ENCODE data around the gene CLDN12. TPM values are rescaled to one million over a fixed set of nuclear protein-coding genes. Genes with fewer than 3 reads are reported as not detected.

CLDN12 gene
- total RNA-seq, 4 donors from 2014 or later: 13.2 to 66.9 (median 49.0) TPM

DNA sequence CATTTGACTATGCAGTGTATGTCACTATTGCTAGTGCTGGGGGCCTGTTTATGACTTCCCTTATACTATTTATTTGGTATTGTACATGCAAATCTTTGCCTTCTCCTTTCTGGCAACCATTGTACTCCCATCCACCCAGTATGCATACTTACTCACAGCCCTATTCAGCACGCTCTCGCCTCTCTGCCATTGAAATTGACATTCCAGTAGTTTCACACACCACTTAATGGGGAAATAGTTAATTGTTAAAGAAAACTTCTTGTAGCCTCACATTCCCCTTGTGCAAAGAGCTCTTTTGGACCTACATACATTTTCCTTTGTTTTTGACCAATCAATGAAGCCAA lies 9.9 kb downstream of the CLDN12 start:
- Histone ChIP-seq H3K36me3 (peaks cover 0 to 28% (median 0%) of the 10 kb centered on the region in 3 donors), H3K4me1 (peaks cover 0 to 36% (median 1%) of the 10 kb centered on the region in 4 donors), H3K9me3 (no peaks in the 10 kb centered on the region), H3K27me3 (no peaks in the 10 kb centered on the region), H3K27ac (no peak overlapping the region), H3K4me3 (no peak overlapping the region)
- no peak for DNase-seq
- TF ChIP-seq, protein P1, sequence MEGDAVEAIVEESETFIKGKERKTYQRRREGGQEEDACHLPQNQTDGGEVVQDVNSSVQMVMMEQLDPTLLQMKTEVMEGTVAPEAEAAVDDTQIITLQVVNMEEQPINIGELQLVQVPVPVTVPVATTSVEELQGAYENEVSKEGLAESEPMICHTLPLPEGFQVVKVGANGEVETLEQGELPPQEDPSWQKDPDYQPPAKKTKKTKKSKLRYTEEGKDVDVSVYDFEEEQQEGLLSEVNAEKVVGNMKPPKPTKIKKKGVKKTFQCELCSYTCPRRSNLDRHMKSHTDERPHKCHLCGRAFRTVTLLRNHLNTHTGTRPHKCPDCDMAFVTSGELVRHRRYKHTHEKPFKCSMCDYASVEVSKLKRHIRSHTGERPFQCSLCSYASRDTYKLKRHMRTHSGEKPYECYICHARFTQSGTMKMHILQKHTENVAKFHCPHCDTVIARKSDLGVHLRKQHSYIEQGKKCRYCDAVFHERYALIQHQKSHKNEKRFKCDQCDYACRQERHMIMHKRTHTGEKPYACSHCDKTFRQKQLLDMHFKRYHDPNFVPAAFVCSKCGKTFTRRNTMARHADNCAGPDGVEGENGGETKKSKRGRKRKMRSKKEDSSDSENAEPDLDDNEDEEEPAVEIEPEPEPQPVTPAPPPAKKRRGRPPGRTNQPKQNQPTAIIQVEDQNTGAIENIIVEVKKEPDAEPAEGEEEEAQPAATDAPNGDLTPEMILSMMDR (IDR thresholded peaks at IDR 0.05): no peak

DNA sequence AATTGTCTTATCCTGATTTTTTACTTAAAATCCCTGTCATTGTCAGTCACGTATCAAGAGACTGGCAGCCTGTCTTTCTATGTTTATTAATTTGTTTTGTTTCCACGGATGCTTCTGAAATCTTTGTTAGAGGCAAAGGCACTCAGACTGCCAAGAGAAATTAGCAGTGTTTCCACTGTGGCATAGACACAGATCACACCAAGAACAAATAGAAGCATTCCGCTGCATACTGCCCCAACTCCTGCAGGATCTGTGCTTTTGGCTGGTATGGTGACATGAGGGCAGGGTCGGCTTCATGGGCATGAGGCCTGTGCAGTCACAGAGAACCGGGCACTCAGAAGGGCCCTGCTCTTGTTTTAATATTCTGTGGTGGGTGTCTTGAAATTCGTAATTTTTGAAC lies 18.4 kb downstream of the CLDN12 start:
- Histone ChIP-seq H3K9me3 (no peaks in the 10 kb centered on the region), H3K27ac (no peak overlapping the region), H3K36me3 (no peaks in the 10 kb centered on the region), H3K4me3 (no peak overlapping the region), H3K4me1 (no peaks in the 10 kb centered on the region), H3K27me3 (no peaks in the 10 kb centered on the region)
- no peak for TF ChIP-seq POLR2A (IDR thresholded peaks at IDR 0.05)
- no peak for DNase-seq

DNA sequence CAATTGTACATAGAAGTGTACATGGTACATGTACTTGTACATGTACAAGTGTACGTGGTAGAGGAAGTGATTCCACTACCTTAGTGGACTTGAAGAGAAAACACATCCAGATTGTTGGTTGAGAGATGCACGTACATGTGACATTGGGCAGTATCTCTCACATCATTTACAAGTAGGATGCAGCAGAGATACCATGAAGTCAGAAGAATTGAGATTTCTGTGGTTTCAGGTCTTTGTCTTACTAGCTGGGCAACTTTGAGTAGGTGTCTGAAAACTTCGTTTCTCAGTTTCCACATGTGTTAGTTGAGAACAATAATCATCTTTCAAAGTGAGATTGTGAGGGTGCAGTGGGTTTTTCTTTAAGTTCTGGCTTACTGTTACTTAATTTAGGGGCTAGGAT lies 21.5 kb downstream of the CLDN12 start:
- Histone ChIP-seq H3K9me3 (no peaks in the 10 kb centered on the region), H3K36me3 (no peaks in the 10 kb centered on the region), H3K4me1 (no peaks in the 10 kb centered on the region), H3K27me3 (no peaks in the 10 kb centered on the region), H3K27ac (no peak overlapping the region), H3K4me3 (no peak overlapping the region)
- TF ChIP-seq POLR2A (IDR thresholded peaks at IDR 0.05): no peak
- TF ChIP-seq, protein P1 (IDR thresholded peaks at IDR 0.05): no peak
- no peak for DNase-seq

DNA sequence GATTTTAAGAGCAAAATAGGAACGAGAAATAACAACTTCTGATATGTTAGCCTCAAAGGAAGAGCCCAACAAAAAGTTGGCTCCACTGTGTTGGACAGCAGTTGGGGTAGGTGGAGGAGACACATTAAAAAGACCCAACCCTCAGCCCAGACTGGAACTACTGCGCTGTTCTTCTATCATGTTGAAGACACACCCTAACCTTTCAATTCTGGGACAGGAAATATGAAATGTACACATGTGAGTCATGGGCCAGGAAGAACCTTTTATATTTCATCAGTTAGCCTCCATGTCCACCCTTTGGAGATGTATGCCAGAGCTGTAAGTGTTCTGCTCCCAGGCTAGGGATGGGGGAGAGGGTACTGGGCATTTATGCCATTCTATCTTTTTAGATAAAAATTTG lies 22.1 kb downstream of the CLDN12 start:
- Histone ChIP-seq H3K36me3 (no peaks in the 10 kb centered on the region), H3K9me3 (no peaks in the 10 kb centered on the region), H3K4me3 (no peak overlapping the region), H3K27me3 (no peaks in the 10 kb centered on the region), H3K4me1 (no peaks in the 10 kb centered on the region), H3K27ac (no peak overlapping the region)
- TF ChIP-seq, protein P1 (IDR thresholded peaks at IDR 0.05): no peak
- TF ChIP-seq POLR2A (IDR thresholded peaks at IDR 0.05): no peak
- no peak for DNase-seq

DNA sequence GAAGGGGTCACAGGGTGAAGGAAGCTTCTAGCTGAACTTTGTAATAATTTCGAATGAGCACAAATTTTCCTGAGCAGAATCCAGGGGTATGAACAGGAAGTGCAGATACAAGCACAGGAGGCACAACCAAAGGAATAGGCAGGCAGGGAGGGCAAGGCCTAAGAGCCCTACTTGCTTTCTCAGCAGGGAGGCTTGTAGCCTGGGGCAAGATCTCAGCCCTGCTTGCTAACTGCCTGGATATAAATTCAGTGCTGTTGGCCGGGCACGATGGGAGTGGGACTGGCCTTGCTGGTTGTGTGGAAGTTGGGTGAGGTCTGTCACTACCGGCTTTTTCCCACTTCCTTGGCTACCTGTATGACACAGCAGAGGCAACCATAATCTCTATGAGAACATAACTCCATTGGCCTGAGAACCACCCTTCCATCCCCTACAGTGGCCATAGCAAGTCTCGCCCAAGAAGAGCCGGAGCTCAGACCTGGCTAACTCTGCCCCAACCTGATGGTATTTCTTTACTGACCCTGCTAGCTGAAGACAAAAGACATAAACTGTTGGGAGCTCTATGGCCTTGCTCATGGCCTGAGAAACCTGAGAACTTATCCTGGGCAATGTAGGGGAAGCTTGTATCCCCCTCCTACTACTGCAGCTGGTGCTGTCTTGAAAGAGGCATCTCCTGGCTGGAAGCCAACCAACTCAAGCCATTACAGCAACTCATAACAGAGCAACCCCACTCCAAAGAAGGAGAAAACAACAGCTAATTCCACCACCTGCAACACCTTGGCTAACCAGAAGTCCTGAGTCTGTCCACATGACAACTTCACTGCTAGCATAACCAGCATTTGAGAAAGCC lies 27.6 kb downstream of the CLDN12 start:
- Histone ChIP-seq H3K36me3 (no peaks in the 10 kb centered on the region), H3K9me3 (peaks cover 0 to 13% (median 4%) of the 10 kb centered on the region in 4 donors), H3K4me3 (no peak overlapping the region), H3K27ac (no peak overlapping the region), H3K4me1 (no peaks in the 10 kb centered on the region), H3K27me3 (no peaks in the 10 kb centered on the region)
- DNase-seq: no peak
- TF ChIP-seq, protein P1 (IDR thresholded peaks at IDR 0.05): no peak
- TF ChIP-seq POLR2A (IDR thresholded peaks at IDR 0.05): no peak

DNA sequence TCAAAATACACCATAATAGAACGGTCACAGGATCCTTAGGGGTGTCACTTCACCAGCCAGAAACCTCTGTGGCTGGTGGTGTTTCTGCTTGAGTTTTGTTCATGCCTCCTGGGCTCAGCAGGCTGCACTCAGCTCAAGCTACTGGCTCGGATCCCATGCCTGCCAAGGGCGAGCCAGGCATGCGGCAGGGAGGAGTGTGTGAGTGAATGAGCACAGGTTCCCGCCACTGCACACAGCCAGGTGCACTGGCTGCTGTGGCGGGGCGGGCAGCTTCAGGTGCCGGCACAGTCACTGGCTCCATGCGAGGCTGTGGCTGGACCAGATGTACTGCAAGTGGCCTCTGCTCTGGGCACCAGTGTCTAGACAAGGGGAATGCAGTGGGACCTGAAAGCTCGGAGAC lies 29.5 kb downstream of the CLDN12 start:
- Histone ChIP-seq H3K27me3 (no peaks in the 10 kb centered on the region), H3K4me3 (no peak overlapping the region), H3K27ac (no peak overlapping the region), H3K9me3 (peaks cover 0 to 13% (median 4%) of the 10 kb centered on the region in 4 donors), H3K4me1 (no peaks in the 10 kb centered on the region), H3K36me3 (no peaks in the 10 kb centered on the region)
- TF ChIP-seq POLR2A (IDR thresholded peaks at IDR 0.05): no peak
- TF ChIP-seq, protein P1 (IDR thresholded peaks at IDR 0.05): no peak
- no peak for DNase-seq

Data from Peyer's patch (tissue), 4 donors.